ENCODE measurements around the gene PCBD2. TPM values are rescaled to one million over a fixed set of nuclear protein-coding genes. Genes with fewer than 3 reads are reported as not detected.

PCBD2 gene
- total RNA-seq, 1 experiment from 2014 or later: 10.9 TPM

- TF ChIP-seq CTCF (IDR thresholded peaks at IDR 0.05 in 2 of 3, conservative IDR thresholded peaks at IDR 0.05 in 1 of 3; ENCODE audit: borderline replicate concordance in 1 of 3, insufficient read depth in 1 of 3, low read depth in 2 of 3, low read length in 2 of 3): no peak
- no peak for TF ChIP-seq FOSL1 (IDR thresholded peaks at IDR 0.05; ENCODE audit: low read depth)
These were observed 17.3 kb upstream of the PCBD2 start (continued) for GRCh38 chr5:134887593-134888159.

GRCh38 chr5:134889335-134889734 is 15.6 kb upstream of the PCBD2 start:
- no peaks in the 10 kb centered on the region for H3K4me1 ChIP-seq (ENCODE audit: control insufficient read depth in 1 of 2, insufficient read depth in 2 of 2, low read length in 2 of 2)
- no peak overlapping the region for H3K4me2 ChIP-seq (ENCODE audit: low read length)
- no peak overlapping the region for H3K4me3 ChIP-seq (replicated peaks in 1 of 2; ENCODE audit: low read depth in 1 of 2, low read length in 2 of 2)
- DNase-seq (ENCODE audit: low read depth, low spot score) (no peak), ATAC-seq (no peak)
- H4K20me1 ChIP-seq (ENCODE audit: insufficient read depth): no peaks in the 10 kb centered on the region
- BruUV-seq (replicated peaks): no TSS peak
- 0 out of 4 replicates have a peak, but pooled peaks cover 0 to 4% of the 10 kb centered on the region in 2 experiments for H3K36me3 ChIP-seq (ENCODE audit: control insufficient read depth in 1 of 2, insufficient read depth in 2 of 2, low read length in 2 of 2)
- H3K27me3 ChIP-seq (ENCODE audit: insufficient read depth, low read length): no peaks in the 10 kb centered on the region
- CTCF ChIA-PET: no interaction called here
- no peak overlapping the region for H2AFZ ChIP-seq (ENCODE audit: low read depth, low read length, poor library complexity, severe bottlenecking)
- no peaks in the 10 kb centered on the region for H3K9me2 ChIP-seq (ENCODE audit: insufficient read depth)
- RAD21 ChIA-PET (ENCODE audit: low non-redundant PET in 1 of 2, low total read pairs in 2 of 2, uncharacterized antibody in 2 of 2, unreplicated experiment in 2 of 2): no interaction called here
- no peaks in the 10 kb centered on the region for H3K9me3 ChIP-seq (ENCODE audit: control insufficient read depth in 1 of 2, insufficient read depth in 1 of 2, low read depth in 1 of 2, low read length in 2 of 2)
- no peaks in the 10 kb centered on the region for H3K79me2 ChIP-seq (ENCODE audit: insufficient read depth, low read length)
- intact Hi-C loops (cut with micrococcal nuclease): no loop called here
- no peak overlapping the region for H3K27ac ChIP-seq (ENCODE audit: low read depth, low read length)
- POLR2A ChIA-PET: interaction anchor here (1.2 kb wide), 1 partner anchor 15 kb away, joined by 3 read pairs; the partner anchor contains the start of gene TXNDC15
- H3K9ac ChIP-seq (ENCODE audit: low read length): no peak overlapping the region
- TF ChIP-seq ZBTB33 (IDR thresholded peaks at IDR 0.05; ENCODE audit: extremely low read depth, insufficient replicate concordance, low read length) (no peak), SRF (IDR thresholded peaks at IDR 0.05; ENCODE audit: low read depth) (no peak), CEBPB (IDR thresholded peaks at IDR 0.05; ENCODE audit: low read depth) (no peak), CBX3 (IDR thresholded peaks at IDR 0.05; ENCODE audit: low read depth) (no peak), REST (IDR thresholded peaks at IDR 0.05; ENCODE audit: low read depth) (no peak), POLR2A (IDR thresholded peaks at IDR 0.05; ENCODE audit: borderline replicate concordance, extremely low read depth, insufficient read depth, insufficient read length) (no peak), EZH2 (IDR thresholded peaks at IDR 0.05) (no peak), ATF3 (IDR thresholded peaks at IDR 0.05) (no peak), RAD21 (IDR thresholded peaks at IDR 0.05; ENCODE audit: low read depth) (no peak), ZNF274 (IDR thresholded peaks at IDR 0.05; ENCODE audit: low read depth, low read length) (no peak), ZFX (IDR thresholded peaks at IDR 0.05) (no peak), SP1 (IDR thresholded peaks at IDR 0.05; ENCODE audit: low read depth) (no peak), SIN3A (IDR thresholded peaks at IDR 0.05; ENCODE audit: low read depth) (no peak), MAX (IDR thresholded peaks at IDR 0.05) (no peak), YY1 (IDR thresholded peaks at IDR 0.05; ENCODE audit: extremely low read depth, insufficient replicate concordance, low read depth, low read length) (no peak), EGR1 (IDR thresholded peaks at IDR 0.05; ENCODE audit: low read depth) (no peak)

All from HCT116 (cell line).